ENCODE measurements around the gene MGST3.

DNA sequence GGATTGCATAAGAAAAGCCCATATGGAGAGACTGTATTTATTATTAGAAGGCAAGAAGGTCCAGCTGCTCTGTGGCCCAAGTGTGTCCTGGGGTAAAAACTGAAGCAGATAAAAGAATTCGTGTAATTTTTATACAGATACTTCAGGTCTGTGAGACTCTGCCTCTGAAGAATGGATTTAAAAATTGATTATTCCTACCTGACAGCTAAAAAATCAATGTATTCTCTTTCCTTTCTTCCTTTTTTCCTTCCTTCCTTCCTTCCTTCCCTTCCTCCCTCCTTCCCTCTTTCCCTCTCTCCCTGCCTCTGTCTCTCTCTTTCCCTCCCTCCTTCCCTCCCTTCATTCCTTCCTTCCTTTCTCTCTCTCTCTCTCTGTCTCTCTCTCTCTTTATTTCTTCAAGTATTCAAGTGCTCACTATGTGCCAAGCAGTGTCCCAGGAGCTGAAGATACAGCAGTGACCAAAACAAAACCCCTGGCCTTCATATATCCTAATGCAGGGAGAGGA is 11.3 kb upstream of the MGST3 start:
- TF ChIP-seq POLR2A (IDR thresholded peaks at IDR 0.05; ENCODE audit: low read depth, low read length), result no peak
- TF ChIP-seq, protein P1, sequence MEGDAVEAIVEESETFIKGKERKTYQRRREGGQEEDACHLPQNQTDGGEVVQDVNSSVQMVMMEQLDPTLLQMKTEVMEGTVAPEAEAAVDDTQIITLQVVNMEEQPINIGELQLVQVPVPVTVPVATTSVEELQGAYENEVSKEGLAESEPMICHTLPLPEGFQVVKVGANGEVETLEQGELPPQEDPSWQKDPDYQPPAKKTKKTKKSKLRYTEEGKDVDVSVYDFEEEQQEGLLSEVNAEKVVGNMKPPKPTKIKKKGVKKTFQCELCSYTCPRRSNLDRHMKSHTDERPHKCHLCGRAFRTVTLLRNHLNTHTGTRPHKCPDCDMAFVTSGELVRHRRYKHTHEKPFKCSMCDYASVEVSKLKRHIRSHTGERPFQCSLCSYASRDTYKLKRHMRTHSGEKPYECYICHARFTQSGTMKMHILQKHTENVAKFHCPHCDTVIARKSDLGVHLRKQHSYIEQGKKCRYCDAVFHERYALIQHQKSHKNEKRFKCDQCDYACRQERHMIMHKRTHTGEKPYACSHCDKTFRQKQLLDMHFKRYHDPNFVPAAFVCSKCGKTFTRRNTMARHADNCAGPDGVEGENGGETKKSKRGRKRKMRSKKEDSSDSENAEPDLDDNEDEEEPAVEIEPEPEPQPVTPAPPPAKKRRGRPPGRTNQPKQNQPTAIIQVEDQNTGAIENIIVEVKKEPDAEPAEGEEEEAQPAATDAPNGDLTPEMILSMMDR (conservative IDR thresholded peaks at IDR 0.05; ENCODE audit: low read depth, low read length), result no peak
- TF ChIP-seq MAZ (IDR thresholded peaks at IDR 0.05; ENCODE audit: borderline replicate concordance, low read depth, low read length), result no peak
